GM12878 (cell line): ENCODE measurements around the gene ARF5. TPM values are rescaled to one million over a fixed set of nuclear protein-coding genes. Genes with fewer than 3 reads are reported as not detected.

Experiments used
- ATAC-seq: fragments of 200-7000 bp; cut with Tn5 transposase; 3 replicates; pipeline ENCODE4 v1.9.1; 2020; ENCODE audit warnings: mild to moderate bottlenecking, moderate library complexity
- BruUV-seq: library from RNA; stranded (reverse); fragments of 400-500 nt; replicated peaks from 2 replicates; lab custom pipeline; 2021; lab: Mats Ljungman, UMichigan
- CTCF ChIA-PET: fragments of 300-600 bp; sonication (Branson Sonifier 250); formaldehyde crosslinking; extraction: SDS; loops from one replicate; lab custom pipeline; 2021; ENCODE audit warnings: inconsistent platforms; lab: Yijun Ruan, JAX
- POLR2A ChIA-PET: fragments of 350-600 bp; formaldehyde crosslinking; extraction: SDS; loops from one replicate; lab custom pipeline; 2021; ENCODE audit warnings: inconsistent platforms; lab: Charles Lee
- RAD21 ChIA-PET: fragments of 300-600 bp; sonication (Branson Sonifier 250); formaldehyde crosslinking; loops from one replicate; lab custom pipeline; 2023; ENCODE audit warnings: antibody characterized with exemption; ENCODE audit not compliant: unreplicated experiment; lab: Charles Lee
- SMC1A ChIA-PET: fragments of 300-600 bp; sonication (Branson Sonifier 250); formaldehyde crosslinking; loops from one replicate; lab custom pipeline; 2023; ENCODE audit not compliant: unreplicated experiment, uncharacterized antibody; lab: Charles Lee
- DNase-seq: peaks from one replicate; pipeline ENCODE4 v3.0.0-alpha.2; 2011; ENCODE audit warnings: low read depth, low spot score
- FAIRE-seq: peaks from 3 replicates; lab custom pipeline; 2011; peaks lifted over from hg19 to GRCh38; lab: Jason Lieb, UNC
- H2AFZ ChIP-seq: 2 replicates; pipeline ENCODE4 v1.6.0; 2011; ENCODE audit warnings: low read depth, low read length, control low read depth; ENCODE audit not compliant: control insufficient read depth
- H3K27ac ChIP-seq: 2 replicates; pipeline ENCODE4 v1.5.1; 2011; ENCODE audit warnings: control low read depth; ENCODE audit not compliant: control insufficient read depth, insufficient read depth
- H3K27me3 ChIP-seq, 2 experiments: replicated peaks in 1 of 2; 2 replicates each; pipeline versions ENCODE4 v1.6.0 to v1.6.1; 2011; ENCODE audit warnings: low read length in 1 of 2; ENCODE audit not compliant: control insufficient read depth in 2 of 2, insufficient read depth in 2 of 2
- H3K36me3 ChIP-seq, 2 experiments: 2 replicates each; pipeline ENCODE4 v1.5.1; 2011; ENCODE audit warnings: low read length in 1 of 2; ENCODE audit not compliant: control insufficient read depth in 2 of 2, insufficient read depth in 2 of 2
- H3K4me1 ChIP-seq: 2 replicates; pipeline ENCODE4 v1.6.1; 2011; ENCODE audit warnings: mild to moderate bottlenecking, low read length, moderate library complexity, mixed read lengths; ENCODE audit not compliant: control insufficient read depth, insufficient read depth
- H3K4me2 ChIP-seq: 2 replicates; pipeline ENCODE4 v1.6.0; 2011; ENCODE audit warnings: control low read depth; ENCODE audit not compliant: control insufficient read depth, insufficient read depth
- H3K4me3 ChIP-seq: fragments of 200-600 bp; sonication (generic); 2 replicates; pipeline ENCODE4 v1.5.1; 2016
- H3K79me2 ChIP-seq: 2 replicates; pipeline ENCODE4 v1.6.0; 2011; ENCODE audit warnings: low read length; ENCODE audit not compliant: control insufficient read depth, insufficient read depth
- H3K9ac ChIP-seq: 2 replicates; pipeline ENCODE4 v1.8.0; 2011; ENCODE audit warnings: low read length, control low read depth, mixed read lengths; ENCODE audit not compliant: control insufficient read depth, insufficient read depth
- H3K9me3 ChIP-seq: replicated peaks from 3 replicates; pipeline ENCODE4 v1.5.1; 2011; ENCODE audit warnings: mild to moderate bottlenecking, low read length; ENCODE audit not compliant: control insufficient read depth, insufficient read depth
- H4K20me1 ChIP-seq: 2 replicates; pipeline ENCODE4 v1.6.0; 2011; ENCODE audit not compliant: control insufficient read depth, insufficient read depth
- CBX5 ChIP-seq: sonication (generic); IDR thresholded peaks from 2 replicates; pipeline ENCODE4 v1.6.1; 2016; ENCODE audit warnings: low read depth, moderate library complexity, mild to moderate bottlenecking, inconsistent platforms
- CHD4 ChIP-seq: fragments of 200-600 bp; sonication (generic); IDR thresholded peaks from 2 replicates; pipeline ENCODE4 v1.6.1; 2016; ENCODE audit warnings: mild to moderate bottlenecking
- EED ChIP-seq: sonication (generic); IDR thresholded peaks from 2 replicates; pipeline ENCODE4 v1.6.1; 2016; ENCODE audit warnings: antibody characterized with exemption, low read depth
- FOS ChIP-seq: IDR thresholded peaks from 3 replicates; pipeline ENCODE4 v1.6.1; 2011; ENCODE audit warnings: borderline replicate concordance; ENCODE audit not compliant: insufficient read length; ENCODE audit errors: extremely low read depth
- FOXK2 ChIP-seq: fragments of 450-650 bp; IDR thresholded peaks from 2 replicates; pipeline ENCODE4 v1.6.1; 2017; ENCODE audit warnings: mild to moderate bottlenecking, moderate library complexity
- HDAC2 ChIP-seq: fragments of 200-600 bp; sonication (generic); IDR thresholded peaks from 2 replicates; pipeline ENCODE4 v1.6.1; 2017
- HDGF ChIP-seq: fragments of 450-650 bp; IDR thresholded peaks from 2 replicates; pipeline ENCODE4 v1.6.1; 2016; ENCODE audit warnings: antibody characterized with exemption
- IRF4 ChIP-seq: IDR thresholded peaks from 2 replicates; pipeline ENCODE4 v1.6.1; 2011; ENCODE audit warnings: low read depth, low read length
- MXI1 ChIP-seq: fragments of 150-350 bp; IDR thresholded peaks from 2 replicates; pipeline ENCODE4 v1.6.1; 2011; ENCODE audit warnings: low read depth, mild to moderate bottlenecking, inconsistent platforms, low read length, improper control_type of control experiment
- NR2C1 ChIP-seq: fragments of 450-650 bp; IDR thresholded peaks from 2 replicates; pipeline ENCODE4 v1.6.1; 2017; ENCODE audit warnings: antibody characterized with exemption, mild to moderate bottlenecking, moderate library complexity
- PAX8 ChIP-seq: fragments of 450-650 bp; IDR thresholded peaks from 2 replicates; pipeline ENCODE4 v1.6.1; 2017; ENCODE audit warnings: mild to moderate bottlenecking, moderate library complexity
- RB1 ChIP-seq: fragments of 450-650 bp; formaldehyde crosslinking; IDR thresholded peaks from 2 replicates; pipeline ENCODE4 v1.6.1; 2017; ENCODE audit warnings: mild to moderate bottlenecking, borderline replicate concordance
- RFX5 ChIP-seq: IDR thresholded peaks from 2 replicates; pipeline ENCODE4 v1.6.1; 2011; ENCODE audit warnings: low read depth, low read length, improper control_type of control experiment
- SMARCA5 ChIP-seq: fragments of 450-650 bp; IDR thresholded peaks from 2 replicates; pipeline ENCODE4 v1.6.1; 2017; ENCODE audit warnings: mild to moderate bottlenecking
- SRF ChIP-seq, 2 experiments: IDR thresholded peaks; 2 replicates each; pipeline ENCODE4 v1.6.1; 2011; ENCODE audit warnings: low read depth in 2 of 2, low read length in 2 of 2, mild to moderate bottlenecking in 1 of 2, moderate library complexity in 1 of 2
- TAF1 ChIP-seq: IDR thresholded peaks from 2 replicates; pipeline ENCODE4 v1.6.1; 2011; ENCODE audit warnings: mild to moderate bottlenecking, low read depth, low read length, borderline replicate concordance
- ZNF622 ChIP-seq: fragments of 450-650 bp; IDR thresholded peaks from 2 replicates; pipeline ENCODE4 v1.6.1; 2017; ENCODE audit warnings: mild to moderate bottlenecking, inconsistent platforms
- in situ Hi-C: fragments of 300-500 bp; cut with MboI; formaldehyde crosslinking; loops from 9 replicates; pipeline ENCODE4 v1.14.3; 2018; ENCODE audit warnings: mixed read lengths
- intact Hi-C: fragments of 100-400 bp; cut with micrococcal nuclease; formaldehyde crosslinking; loops from one replicate; pipeline ENCODE4 v1.14.2; 2022; ENCODE audit not compliant: unreplicated experiment
- polyA plus RNA-seq, 11 experiments: library from polyadenylated mRNA; depleted of rRNA in 4 of 11; unstranded in 6 of 11; stranded (reverse) in 5 of 11; fragments of >200 nt; fragmentation: Nextera tagmentation in 4 of 11; fragmentation: Illumina TruSeq in 1 of 11; extraction: Ambion mirVana in 4 of 11; extraction: Trizol in 1 of 11; gene quantifications; 1 replicate in 1 of 11; 2 replicates in 10 of 11; pipeline versions ENCODE4 v1.2.1 to v1.2.3, GENCODE V29; 2011 to 2016; ENCODE audit warnings: inconsistent platforms in 2 of 11, missing spikeins in 2 of 11, low read depth in 1 of 11
- total RNA-seq, 4 experiments: library from RNA; depleted of rRNA in 3 of 4; stranded (reverse); fragments of >200 nt in 3 of 4; fragmentation: Illumina TruSeq in 1 of 4; extraction: Trizol in 1 of 4; gene quantifications; 2 replicates each; pipeline versions ENCODE4 v1.2.1 to v1.2.3, GENCODE V29; 2013 to 2021
- TF ChIP-seq, protein P1 (sequence below): fragments of 450-650 bp; formaldehyde crosslinking; IDR thresholded peaks from 2 replicates; pipeline ENCODE4 v1.4.0; 2020; ENCODE audit warnings: mild to moderate bottlenecking, moderate library complexity
- TF ChIP-seq, protein P2 (sequence below), 3 experiments: IDR thresholded peaks in 2 of 3; conservative IDR thresholded peaks in 1 of 3; 2 replicates each; pipeline ENCODE4 v1.5.1; 2011; ENCODE audit warnings: low read depth in 3 of 3, low read length in 3 of 3, mild to moderate bottlenecking in 3 of 3, control low read depth in 2 of 3, moderate library complexity in 2 of 3, inconsistent platforms in 1 of 3, mixed read lengths in 1 of 3; ENCODE audit not compliant: control insufficient read depth in 2 of 3, insufficient read depth in 1 of 3; ENCODE audit errors: extremely low read depth in 1 of 3
- TF ChIP-seq, protein P3 (sequence below): fragments of 450-650 bp; IDR thresholded peaks from 2 replicates; pipeline ENCODE4 v1.6.1; 2017; ENCODE audit warnings: low read depth, mild to moderate bottlenecking, moderate library complexity

Gene ARF5
- total and polyA plus RNA-seq, 10 of the 15 experiments (the other 5 are each of a cell fraction or from before 2014, with no cell fraction given): 11.0 to 210 (median 131) TPM

DNA sequence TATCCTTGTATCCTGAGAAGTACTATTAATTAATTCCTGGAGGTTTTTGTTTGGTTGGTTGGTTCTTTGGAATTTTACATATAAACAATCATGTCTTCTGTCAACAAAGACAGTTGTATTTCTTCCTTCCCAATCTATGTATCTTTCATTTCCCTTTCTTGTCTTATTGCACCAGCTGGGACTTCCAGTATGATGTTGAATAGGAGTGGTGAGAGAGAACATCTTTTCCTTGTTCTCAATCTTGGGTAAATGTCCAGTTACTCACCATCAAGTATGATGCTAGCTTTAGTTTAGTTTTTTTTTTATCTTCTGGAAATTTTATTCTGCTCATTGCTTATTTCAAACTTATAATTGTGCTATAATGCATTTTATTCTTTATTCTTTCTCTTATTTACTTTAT lies 37.1 kb downstream of the ARF5 start:
- intact Hi-C loops: no loop called here
- RAD21 ChIA-PET: no interaction called here
- Histone ChIP-seq H4K20me1 (no peaks in the 10 kb centered on the region), H3K79me2 (no peaks in the 10 kb centered on the region), H3K4me1 (no peaks in the 10 kb centered on the region; the same call in 1 of the 2 replicates), H3K9me3 (no peaks in the 10 kb centered on the region), H3K4me3 (no peak overlapping the region), H2AFZ (no peak overlapping the region), H3K9ac (no peak overlapping the region), H3K27ac (no peak overlapping the region), H3K27me3 (no peaks in the 10 kb centered on the region; a peak in 1 of 4 replicates), H3K4me2 (no peak overlapping the region), H3K36me3 (no peaks in the 10 kb centered on the region)
- no TSS peak for BruUV-seq
- TF ChIP-seq RFX5: no peak
- TF ChIP-seq TAF1: no peak
- TF ChIP-seq CBX5: no peak
- TF ChIP-seq, protein P1, sequence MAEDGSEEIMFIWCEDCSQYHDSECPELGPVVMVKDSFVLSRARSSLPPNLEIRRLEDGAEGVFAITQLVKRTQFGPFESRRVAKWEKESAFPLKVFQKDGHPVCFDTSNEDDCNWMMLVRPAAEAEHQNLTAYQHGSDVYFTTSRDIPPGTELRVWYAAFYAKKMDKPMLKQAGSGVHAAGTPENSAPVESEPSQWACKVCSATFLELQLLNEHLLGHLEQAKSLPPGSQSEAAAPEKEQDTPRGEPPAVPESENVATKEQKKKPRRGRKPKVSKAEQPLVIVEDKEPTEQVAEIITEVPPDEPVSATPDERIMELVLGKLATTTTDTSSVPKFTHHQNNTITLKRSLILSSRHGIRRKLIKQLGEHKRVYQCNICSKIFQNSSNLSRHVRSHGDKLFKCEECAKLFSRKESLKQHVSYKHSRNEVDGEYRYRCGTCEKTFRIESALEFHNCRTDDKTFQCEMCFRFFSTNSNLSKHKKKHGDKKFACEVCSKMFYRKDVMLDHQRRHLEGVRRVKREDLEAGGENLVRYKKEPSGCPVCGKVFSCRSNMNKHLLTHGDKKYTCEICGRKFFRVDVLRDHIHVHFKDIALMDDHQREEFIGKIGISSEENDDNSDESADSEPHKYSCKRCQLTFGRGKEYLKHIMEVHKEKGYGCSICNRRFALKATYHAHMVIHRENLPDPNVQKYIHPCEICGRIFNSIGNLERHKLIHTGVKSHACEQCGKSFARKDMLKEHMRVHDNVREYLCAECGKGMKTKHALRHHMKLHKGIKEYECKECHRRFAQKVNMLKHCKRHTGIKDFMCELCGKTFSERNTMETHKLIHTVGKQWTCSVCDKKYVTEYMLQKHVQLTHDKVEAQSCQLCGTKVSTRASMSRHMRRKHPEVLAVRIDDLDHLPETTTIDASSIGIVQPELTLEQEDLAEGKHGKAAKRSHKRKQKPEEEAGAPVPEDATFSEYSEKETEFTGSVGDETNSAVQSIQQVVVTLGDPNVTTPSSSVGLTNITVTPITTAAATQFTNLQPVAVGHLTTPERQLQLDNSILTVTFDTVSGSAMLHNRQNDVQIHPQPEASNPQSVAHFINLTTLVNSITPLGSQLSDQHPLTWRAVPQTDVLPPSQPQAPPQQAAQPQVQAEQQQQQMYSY: no peak
- no peak for TF ChIP-seq FOXK2
- no peak for TF ChIP-seq NR2C1
- TF ChIP-seq MXI1: no peak
- no peak for TF ChIP-seq FOS
- TF ChIP-seq, protein P2, sequence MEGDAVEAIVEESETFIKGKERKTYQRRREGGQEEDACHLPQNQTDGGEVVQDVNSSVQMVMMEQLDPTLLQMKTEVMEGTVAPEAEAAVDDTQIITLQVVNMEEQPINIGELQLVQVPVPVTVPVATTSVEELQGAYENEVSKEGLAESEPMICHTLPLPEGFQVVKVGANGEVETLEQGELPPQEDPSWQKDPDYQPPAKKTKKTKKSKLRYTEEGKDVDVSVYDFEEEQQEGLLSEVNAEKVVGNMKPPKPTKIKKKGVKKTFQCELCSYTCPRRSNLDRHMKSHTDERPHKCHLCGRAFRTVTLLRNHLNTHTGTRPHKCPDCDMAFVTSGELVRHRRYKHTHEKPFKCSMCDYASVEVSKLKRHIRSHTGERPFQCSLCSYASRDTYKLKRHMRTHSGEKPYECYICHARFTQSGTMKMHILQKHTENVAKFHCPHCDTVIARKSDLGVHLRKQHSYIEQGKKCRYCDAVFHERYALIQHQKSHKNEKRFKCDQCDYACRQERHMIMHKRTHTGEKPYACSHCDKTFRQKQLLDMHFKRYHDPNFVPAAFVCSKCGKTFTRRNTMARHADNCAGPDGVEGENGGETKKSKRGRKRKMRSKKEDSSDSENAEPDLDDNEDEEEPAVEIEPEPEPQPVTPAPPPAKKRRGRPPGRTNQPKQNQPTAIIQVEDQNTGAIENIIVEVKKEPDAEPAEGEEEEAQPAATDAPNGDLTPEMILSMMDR (IDR thresholded peaks at IDR 0.05 in 2 of 3, conservative IDR thresholded peaks at IDR 0.05 in 1 of 3; ENCODE audit: control insufficient read depth in 2 of 3, extremely low read depth in 1 of 3, insufficient read depth in 1 of 3, low read depth in 3 of 3, low read length in 3 of 3): no peak
- TF ChIP-seq, protein P3, sequence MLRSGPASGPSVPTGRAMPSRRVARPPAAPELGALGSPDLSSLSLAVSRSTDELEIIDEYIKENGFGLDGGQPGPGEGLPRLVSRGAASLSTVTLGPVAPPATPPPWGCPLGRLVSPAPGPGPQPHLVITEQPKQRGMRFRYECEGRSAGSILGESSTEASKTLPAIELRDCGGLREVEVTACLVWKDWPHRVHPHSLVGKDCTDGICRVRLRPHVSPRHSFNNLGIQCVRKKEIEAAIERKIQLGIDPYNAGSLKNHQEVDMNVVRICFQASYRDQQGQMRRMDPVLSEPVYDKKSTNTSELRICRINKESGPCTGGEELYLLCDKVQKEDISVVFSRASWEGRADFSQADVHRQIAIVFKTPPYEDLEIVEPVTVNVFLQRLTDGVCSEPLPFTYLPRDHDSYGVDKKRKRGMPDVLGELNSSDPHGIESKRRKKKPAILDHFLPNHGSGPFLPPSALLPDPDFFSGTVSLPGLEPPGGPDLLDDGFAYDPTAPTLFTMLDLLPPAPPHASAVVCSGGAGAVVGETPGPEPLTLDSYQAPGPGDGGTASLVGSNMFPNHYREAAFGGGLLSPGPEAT: no peak
- no peak for TF ChIP-seq HDGF
- no peak for TF ChIP-seq CHD4
- no peak for TF ChIP-seq SMARCA5
- TF ChIP-seq PAX8: no peak
- TF ChIP-seq SRF (IDR thresholded peaks at IDR 0.05; ENCODE audit: low read depth in 2 of 2, low read length in 2 of 2): no peak
- no peak for TF ChIP-seq IRF4
- no peak for TF ChIP-seq RB1
- TF ChIP-seq ZNF622: no peak
- TF ChIP-seq EED: no peak
- TF ChIP-seq HDAC2: no peak
- CTCF ChIA-PET: interaction anchor here (1.2 to 1.3 kb wide), 2 partner anchors 90 to 121 kb away, joined by 5 read pairs; no protein-coding TSS in a partner anchor
- POLR2A ChIA-PET: no interaction called here
- in situ Hi-C loops: no loop called here
- ATAC-seq (no peak), FAIRE-seq (no peak), DNase-seq (no peak)
- SMC1A ChIA-PET: interaction anchor here (0.7 kb wide), 1 partner anchor 181 kb away, joined by 3 read pairs; no protein-coding TSS in a partner anchor
